ENCODE data around the gene TSPAN15.

TSPAN15 gene

DNA sequence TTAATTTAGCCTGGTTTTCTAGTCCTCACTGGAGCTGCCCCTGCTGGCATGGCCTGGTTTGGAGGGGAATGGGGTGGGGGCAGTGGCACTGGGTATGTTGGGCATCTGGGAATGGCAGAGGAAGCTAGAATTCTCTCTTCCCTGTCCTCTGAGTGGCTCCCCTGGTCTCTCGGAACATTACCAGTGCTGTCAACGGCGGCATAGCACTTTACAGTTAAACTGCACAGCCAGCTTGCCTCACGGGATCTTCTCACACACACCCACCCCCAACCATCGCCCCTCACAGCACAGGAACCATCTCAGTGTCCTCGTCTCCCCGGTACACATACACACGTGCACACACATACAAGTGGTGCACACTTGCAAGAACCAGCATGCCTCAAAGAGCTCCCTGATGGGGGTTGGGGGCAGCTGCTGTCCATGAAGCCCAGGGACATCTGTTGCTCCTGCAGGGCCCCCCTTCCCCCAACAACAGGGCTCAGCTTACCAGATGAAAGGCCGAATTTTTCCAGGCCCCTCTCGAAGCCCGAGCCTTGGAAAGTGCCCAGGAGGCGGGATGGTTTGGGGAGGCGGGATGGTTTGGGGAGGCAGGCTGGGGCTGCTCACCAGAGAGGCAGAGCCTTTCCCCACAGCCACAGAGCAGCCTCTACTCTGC lies 41.0 kb downstream of the TSPAN15 start:
- TF ChIP-seq, protein P1, sequence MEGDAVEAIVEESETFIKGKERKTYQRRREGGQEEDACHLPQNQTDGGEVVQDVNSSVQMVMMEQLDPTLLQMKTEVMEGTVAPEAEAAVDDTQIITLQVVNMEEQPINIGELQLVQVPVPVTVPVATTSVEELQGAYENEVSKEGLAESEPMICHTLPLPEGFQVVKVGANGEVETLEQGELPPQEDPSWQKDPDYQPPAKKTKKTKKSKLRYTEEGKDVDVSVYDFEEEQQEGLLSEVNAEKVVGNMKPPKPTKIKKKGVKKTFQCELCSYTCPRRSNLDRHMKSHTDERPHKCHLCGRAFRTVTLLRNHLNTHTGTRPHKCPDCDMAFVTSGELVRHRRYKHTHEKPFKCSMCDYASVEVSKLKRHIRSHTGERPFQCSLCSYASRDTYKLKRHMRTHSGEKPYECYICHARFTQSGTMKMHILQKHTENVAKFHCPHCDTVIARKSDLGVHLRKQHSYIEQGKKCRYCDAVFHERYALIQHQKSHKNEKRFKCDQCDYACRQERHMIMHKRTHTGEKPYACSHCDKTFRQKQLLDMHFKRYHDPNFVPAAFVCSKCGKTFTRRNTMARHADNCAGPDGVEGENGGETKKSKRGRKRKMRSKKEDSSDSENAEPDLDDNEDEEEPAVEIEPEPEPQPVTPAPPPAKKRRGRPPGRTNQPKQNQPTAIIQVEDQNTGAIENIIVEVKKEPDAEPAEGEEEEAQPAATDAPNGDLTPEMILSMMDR (IDR thresholded peaks at IDR 0.05; ENCODE audit: insufficient read depth, low read depth, low read length, missing control alignments): no peak
- no peak for DNase-seq (ENCODE audit: low read depth)
- no peak overlapping the region for H3K4me3 ChIP-seq (ENCODE audit: low read length)

DNA sequence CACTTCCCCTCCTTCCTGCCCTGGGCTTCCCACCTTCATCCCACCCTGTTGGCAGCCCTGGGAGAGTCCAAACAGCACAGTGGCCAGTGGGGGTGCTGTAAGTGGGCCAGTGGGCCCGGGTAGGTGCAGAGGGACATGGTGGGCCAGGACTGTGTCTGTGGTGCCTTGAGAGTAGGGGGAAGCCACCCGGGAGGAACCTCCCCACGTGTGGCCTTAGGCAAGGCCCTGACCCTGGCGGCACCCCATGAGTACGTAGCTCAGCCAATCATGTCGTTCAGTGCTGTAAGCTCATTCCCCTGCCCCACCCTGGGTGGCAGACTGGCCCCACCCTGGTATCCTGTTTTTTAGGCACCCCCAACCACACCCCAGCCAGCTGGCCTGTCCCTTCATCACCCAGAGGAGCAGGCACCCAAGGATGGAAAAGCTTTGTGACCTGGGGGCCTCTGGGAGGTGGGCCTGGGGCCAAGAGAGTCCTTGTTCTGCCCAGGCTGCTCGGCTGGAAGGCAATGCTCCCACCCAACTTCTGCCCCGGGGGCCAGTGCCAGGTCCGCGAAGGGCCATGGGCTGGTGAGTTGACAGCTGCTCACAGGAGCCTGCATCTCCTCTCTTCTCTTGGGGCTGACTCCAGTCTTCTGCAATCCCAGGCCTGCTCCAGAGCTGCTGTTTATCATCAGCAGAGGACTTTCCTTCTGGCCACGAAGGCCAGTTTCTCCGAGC lies 41.6 kb downstream of the TSPAN15 start:
- H3K4me3 ChIP-seq (ENCODE audit: low read length): no peak overlapping the region
- TF ChIP-seq, protein P1 (IDR thresholded peaks at IDR 0.05; ENCODE audit: insufficient read depth, low read depth, low read length, missing control alignments): no peak
- DNase-seq (ENCODE audit: low read depth): no peak

DNA sequence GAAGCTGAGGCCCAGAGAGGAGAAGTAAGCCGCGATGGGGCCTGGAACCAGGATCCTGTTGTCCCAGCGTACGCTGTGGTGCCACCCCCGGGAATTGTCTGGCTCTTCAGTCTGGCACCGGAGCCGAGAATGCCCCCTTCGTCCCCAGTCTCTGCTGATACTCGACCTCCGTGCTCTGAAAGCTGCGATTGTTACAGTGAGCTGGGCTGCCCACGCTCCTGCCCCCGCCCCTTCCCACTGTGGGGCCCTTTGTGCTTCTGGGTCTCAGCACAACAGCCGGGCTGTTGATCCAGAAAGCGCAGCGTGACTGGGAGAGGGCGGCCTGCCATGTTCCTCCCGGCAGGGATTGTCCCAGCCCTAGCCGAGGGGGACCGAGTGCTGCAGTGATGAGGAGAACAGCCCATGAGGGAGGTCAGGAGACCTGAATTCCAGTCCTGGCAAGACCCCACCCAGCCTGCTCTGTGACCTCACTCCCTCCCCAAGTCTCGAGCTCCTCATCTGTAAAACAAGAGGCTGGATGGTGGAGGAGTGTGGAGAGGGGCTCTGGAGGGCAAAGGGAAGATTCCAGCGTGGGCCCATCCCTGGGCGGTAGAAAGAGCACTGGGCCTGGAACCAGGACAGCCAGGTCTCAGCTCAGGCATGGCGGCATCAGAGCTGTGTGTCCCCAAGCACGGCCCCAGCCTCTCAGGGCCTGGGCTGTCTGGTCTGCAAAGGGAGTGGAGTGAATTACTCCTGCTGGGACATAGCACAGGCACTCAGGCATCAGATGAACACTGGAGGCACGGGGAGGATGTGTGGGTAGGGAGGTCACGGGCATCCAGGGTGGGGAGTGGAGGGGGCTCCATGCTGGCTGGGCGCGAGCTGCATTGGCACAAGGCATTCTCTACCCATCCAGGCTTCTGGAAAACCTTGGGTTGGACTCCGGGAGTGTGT lies 43.6 kb downstream of the TSPAN15 start:
- TF ChIP-seq, protein P1 (IDR thresholded peaks at IDR 0.05; ENCODE audit: insufficient read depth, low read depth, low read length, missing control alignments): no peak
- DNase-seq (ENCODE audit: low read depth): no peak
- no peak overlapping the region for H3K4me3 ChIP-seq (ENCODE audit: low read length)

DNA sequence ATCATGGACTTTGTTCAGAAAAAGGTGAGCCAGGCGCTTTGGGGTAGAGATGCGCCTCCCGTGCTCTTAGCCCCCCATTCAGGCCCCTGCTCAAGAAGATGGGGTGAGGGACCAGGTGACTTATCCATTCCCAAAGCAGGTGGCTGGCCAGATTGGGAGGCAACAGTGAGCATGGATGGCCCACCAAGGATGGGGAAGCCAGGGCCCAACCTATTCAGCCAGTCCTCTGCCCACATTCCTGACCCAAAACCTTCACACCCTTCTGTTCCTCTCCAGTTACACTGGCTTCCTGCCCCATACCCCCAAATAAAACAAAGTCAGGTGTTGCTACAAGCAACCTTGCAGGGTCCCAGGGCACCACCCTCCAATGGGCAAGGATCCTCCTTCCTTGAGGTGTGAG lies 44.4 kb downstream of the TSPAN15 start:
- H3K4me3 ChIP-seq (ENCODE audit: low read length): no peak overlapping the region
- no peak for DNase-seq (ENCODE audit: low read depth)
- TF ChIP-seq, protein P1 (IDR thresholded peaks at IDR 0.05; ENCODE audit: insufficient read depth, low read depth, low read length, missing control alignments): no peak

DNA sequence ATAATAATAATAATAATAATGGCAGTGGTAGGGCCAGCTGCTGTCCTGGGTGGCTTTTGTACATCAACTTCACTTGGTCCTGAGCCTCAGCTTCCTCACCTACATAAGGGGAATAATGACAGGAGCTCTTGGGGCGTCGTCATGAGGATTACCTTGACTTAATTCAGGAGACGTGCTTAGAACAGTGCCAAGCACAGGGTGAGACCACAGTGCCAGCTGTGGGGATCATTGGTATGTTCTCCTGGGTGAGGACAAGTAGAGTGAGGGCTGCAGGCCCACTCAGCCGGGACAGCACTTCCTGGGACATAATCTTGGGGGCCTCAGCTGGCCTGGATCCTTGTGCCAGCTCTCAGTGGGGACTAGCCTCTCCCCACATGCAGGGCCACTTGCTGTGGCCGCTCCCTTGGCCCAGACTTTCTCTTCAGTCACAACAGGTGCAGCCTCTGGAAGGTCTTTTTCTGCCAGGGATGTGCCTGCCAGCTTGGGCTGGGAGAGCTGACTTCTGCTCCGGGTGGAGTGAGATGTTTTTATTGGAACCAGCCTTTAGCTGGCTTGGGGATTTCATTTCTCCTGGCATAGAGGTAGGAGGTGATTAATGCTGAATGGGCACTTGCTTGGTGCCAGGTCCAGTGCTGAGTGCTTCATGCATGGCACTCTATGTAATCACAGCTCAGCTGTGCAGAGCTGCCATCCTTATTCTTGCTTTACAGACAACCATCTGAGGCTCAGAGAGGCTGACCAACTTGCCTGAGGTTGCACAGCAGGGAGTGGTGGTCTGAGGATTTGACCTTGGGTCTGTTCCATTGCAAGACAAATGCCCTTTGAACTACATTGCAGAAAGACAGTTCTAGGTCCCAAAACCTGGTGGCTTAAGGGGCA lies 45.3 kb downstream of the TSPAN15 start:
- no peak for DNase-seq (ENCODE audit: low read depth)
- no peak overlapping the region for H3K4me3 ChIP-seq (ENCODE audit: low read length)
- TF ChIP-seq, protein P1 (IDR thresholded peaks at IDR 0.05; ENCODE audit: insufficient read depth, low read depth, low read length, missing control alignments): no peak

DNA sequence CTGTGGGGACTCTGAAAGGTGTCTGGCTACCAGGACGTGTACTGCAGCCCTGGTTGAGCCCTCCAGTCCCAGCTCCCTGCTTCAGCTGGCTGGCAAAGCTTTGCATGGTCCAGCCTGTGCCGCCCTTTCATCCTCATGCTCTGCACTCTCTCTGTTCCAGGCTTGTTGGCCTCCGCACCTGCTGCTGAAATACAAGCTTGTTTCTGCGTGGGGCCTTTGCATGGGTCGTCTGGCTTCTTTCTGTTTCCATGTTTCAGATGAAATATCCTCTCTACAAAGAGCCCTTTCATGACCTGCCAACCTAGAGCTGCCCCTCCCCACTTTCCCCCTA lies 45.9 kb downstream of the TSPAN15 start:
- no peak overlapping the region for H3K4me3 ChIP-seq (ENCODE audit: low read length)
- TF ChIP-seq, protein P1 (IDR thresholded peaks at IDR 0.05; ENCODE audit: insufficient read depth, low read depth, low read length, missing control alignments): no peak
- no peak for DNase-seq (ENCODE audit: low read depth)

All from epithelial cell of esophagus (primary cell).